ENCODE measurements around the gene EMILIN1.

EMILIN1 gene

GRCh38 chr2:27078267-27079194 lies at the start of gene EMILIN1:
EMILIN1 (plus strand) TSS chr2:27078615; CDS start chr2:27079066, 451 bp downstream.
- DNase-seq (no peak), ATAC-seq (no peak)

GRCh38 chr2:27029051-27029450 lies 49.4 kb upstream of the EMILIN1 start:
- ATAC-seq (no peak), DNase-seq (no peak)

GRCh38 chr2:27032495-27033252 lies 45.7 kb upstream of the EMILIN1 start, which contains the start of gene TMEM214:
TMEM214 (plus strand) TSS chr2:27032965; CDS start chr2:27033016, 51 bp downstream.
- peak; percentile 97 for ATAC-seq
- DNase-seq = peak; percentile 88

GRCh38 chr2:27033253-27033852 lies 45.1 kb upstream of the EMILIN1 start:
- DNase-seq (no peak), ATAC-seq (no peak)

GRCh38 chr2:27038012-27038411 lies 40.4 kb upstream of the EMILIN1 start:
- ATAC-seq = no peak
- no peak for DNase-seq

- DNase-seq (no peak), ATAC-seq (no peak)
Measured at GRCh38 chr2:27038631-27039339, 39.6 kb upstream of the EMILIN1 start.

GRCh38 chr2:27039426-27039825 lies 39.0 kb upstream of the EMILIN1 start:
- no peak for DNase-seq

GRCh38 chr2:27039871-27040270 lies 38.5 kb upstream of the EMILIN1 start:
- ATAC-seq = no peak
- DNase-seq = no peak

More at GRCh38 chr2:27039426-27039825, 39.0 kb upstream of the EMILIN1 start:
- ATAC-seq = no peak

GRCh38 chr2:27040282-27040681 lies 38.1 kb upstream of the EMILIN1 start:
- DNase-seq = no peak
- ATAC-seq = no peak

GRCh38 chr2:27041752-27042151 lies 36.7 kb upstream of the EMILIN1 start:
- ATAC-seq = no peak

GRCh38 chr2:27042159-27042661 lies 36.2 kb upstream of the EMILIN1 start:
- no peak for ATAC-seq
- no peak for DNase-seq

More at GRCh38 chr2:27041752-27042151, 36.7 kb upstream of the EMILIN1 start:
- no peak for DNase-seq

GRCh38 chr2:27042985-27043634 lies 35.3 kb upstream of the EMILIN1 start:
- DNase-seq (no peak), ATAC-seq (no peak)

GRCh38 chr2:27049422-27050280 lies 28.8 kb upstream of the EMILIN1 start:
- DNase-seq (peak; percentile 84), ATAC-seq (peak; percentile 31)

- DNase-seq = peak; percentile 85
- ATAC-seq = peak; percentile 78
Measured at GRCh38 chr2:27050281-27050995, 28.0 kb upstream of the EMILIN1 start.

- DNase-seq (peak; percentile 93), ATAC-seq (peak; percentile 78)
Measured at GRCh38 chr2:27050996-27051901, 27.2 kb upstream of the EMILIN1 start, which contains the start of gene AGBL5. AGBL5 (plus strand) TSS chr2:27051668; CDS start chr2:27052959, 1,291 bp downstream.

GRCh38 chr2:27051902-27052645 lies 26.3 kb upstream of the EMILIN1 start:
- DNase-seq = no peak
- no peak for ATAC-seq

GRCh38 chr2:27053321-27053720 lies 25.1 kb upstream of the EMILIN1 start:
- ATAC-seq = no peak
- no peak for DNase-seq

Data from stimulated activated naive CD8-positive, alpha-beta T cell treated with anti-CD3 and anti-CD28 coated beads, Interleukin-15, Interleukin-2, amounts not matched to agents 100 U/mL and 50 U/mL, for 24 hours (primary cell).